ENCODE results near the gene TPK1.

TPK1 gene

DNA sequence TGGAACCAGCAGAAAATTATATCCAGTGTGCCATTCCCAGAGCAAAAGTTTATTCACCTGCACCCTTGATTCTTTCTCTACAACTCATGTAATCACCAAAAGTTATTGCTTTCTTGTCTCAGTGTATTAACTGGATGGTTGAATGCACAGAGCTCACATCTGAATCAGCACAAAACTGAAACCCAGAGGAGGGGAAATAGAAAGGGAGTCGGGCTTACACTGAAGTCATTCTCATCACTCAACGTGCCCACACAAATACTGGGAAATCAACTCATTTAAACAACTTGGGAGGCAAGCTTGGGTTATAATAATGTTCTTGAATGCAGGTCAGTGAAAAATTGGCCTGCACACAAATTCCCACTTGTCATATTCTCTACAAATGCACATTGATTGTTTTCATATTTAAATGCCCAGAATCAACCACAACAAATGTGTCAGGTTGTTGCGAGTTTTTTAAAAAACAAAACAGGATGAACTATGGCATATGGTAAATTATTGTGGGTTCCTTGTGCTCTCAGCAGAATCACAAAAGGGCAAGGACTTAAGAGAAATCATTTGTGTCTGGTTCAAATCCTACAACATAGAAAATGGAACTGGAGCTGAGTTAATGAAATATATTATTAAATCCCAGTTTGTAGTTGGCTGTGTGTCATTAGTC, 306.5 kb downstream of the TPK1 start:
- no peak overlapping the region for H3K4me2 ChIP-seq
- no peak overlapping the region for H3K4me3 ChIP-seq (IDR thresholded peaks at IDR 0.05; ENCODE audit: insufficient read depth, low read depth, low read length)
- no peak overlapping the region for H3K27ac ChIP-seq
- no peak overlapping the region for H2AFZ ChIP-seq (ENCODE audit: low read depth)
- H3K4me1 ChIP-seq (ENCODE audit: low read depth, poor library complexity, severe bottlenecking) = no peaks in the 10 kb centered on the region
- H4K20me1 ChIP-seq (ENCODE audit: insufficient read depth) = no peaks in the 10 kb centered on the region
- TF ChIP-seq, protein P1, sequence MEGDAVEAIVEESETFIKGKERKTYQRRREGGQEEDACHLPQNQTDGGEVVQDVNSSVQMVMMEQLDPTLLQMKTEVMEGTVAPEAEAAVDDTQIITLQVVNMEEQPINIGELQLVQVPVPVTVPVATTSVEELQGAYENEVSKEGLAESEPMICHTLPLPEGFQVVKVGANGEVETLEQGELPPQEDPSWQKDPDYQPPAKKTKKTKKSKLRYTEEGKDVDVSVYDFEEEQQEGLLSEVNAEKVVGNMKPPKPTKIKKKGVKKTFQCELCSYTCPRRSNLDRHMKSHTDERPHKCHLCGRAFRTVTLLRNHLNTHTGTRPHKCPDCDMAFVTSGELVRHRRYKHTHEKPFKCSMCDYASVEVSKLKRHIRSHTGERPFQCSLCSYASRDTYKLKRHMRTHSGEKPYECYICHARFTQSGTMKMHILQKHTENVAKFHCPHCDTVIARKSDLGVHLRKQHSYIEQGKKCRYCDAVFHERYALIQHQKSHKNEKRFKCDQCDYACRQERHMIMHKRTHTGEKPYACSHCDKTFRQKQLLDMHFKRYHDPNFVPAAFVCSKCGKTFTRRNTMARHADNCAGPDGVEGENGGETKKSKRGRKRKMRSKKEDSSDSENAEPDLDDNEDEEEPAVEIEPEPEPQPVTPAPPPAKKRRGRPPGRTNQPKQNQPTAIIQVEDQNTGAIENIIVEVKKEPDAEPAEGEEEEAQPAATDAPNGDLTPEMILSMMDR (conservative IDR thresholded peaks at IDR 0.05; ENCODE audit: low read depth, low read length) = no peak
- H3K9ac ChIP-seq = no peak overlapping the region
- H3K36me3 ChIP-seq (ENCODE audit: insufficient read depth) = no peaks in the 10 kb centered on the region
- H3K79me2 ChIP-seq (ENCODE audit: insufficient read depth, low read depth) = no peaks in the 10 kb centered on the region
- no peaks in the 10 kb centered on the region for H3K27me3 ChIP-seq (ENCODE audit: insufficient read depth, low read depth)

DNA sequence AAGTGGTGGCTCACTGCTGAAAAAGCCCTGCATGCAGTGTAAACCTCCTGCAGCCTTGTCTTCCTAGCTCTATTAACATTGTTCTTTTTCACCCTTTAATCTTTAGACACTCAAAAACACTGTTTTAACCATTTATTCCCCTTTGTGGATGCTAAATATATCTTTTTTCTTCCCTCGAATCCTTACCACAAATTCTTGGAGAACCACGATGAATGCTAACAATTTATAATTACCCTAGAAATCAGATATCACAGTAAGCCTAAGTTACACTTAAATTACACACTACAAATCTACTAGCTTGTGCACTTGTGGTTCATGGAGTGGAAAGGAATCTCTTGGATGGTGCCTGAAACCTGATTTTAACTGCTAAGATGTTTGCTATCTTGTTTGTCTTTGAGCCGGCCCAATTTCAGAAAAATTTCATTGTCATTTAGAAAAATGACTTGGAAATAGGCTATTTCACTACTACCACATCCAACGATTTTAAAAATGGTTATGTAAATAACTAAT, 307.3 kb downstream of the TPK1 start:
- Histone ChIP-seq H3K4me2 (no peak overlapping the region), H3K9ac (no peak overlapping the region), H3K27me3 (ENCODE audit: insufficient read depth, low read depth) (no peaks in the 10 kb centered on the region), H3K36me3 (ENCODE audit: insufficient read depth) (no peaks in the 10 kb centered on the region), H3K27ac (no peak overlapping the region), H3K79me2 (ENCODE audit: insufficient read depth, low read depth) (no peaks in the 10 kb centered on the region), H3K4me3 (IDR thresholded peaks at IDR 0.05; ENCODE audit: insufficient read depth, low read depth, low read length) (no peak overlapping the region), H2AFZ (ENCODE audit: low read depth) (no peak overlapping the region), H3K4me1 (ENCODE audit: low read depth, poor library complexity, severe bottlenecking) (no peaks in the 10 kb centered on the region), H4K20me1 (ENCODE audit: insufficient read depth) (no peaks in the 10 kb centered on the region)
- TF ChIP-seq, protein P1 (conservative IDR thresholded peaks at IDR 0.05; ENCODE audit: low read depth, low read length) = no peak

DNA sequence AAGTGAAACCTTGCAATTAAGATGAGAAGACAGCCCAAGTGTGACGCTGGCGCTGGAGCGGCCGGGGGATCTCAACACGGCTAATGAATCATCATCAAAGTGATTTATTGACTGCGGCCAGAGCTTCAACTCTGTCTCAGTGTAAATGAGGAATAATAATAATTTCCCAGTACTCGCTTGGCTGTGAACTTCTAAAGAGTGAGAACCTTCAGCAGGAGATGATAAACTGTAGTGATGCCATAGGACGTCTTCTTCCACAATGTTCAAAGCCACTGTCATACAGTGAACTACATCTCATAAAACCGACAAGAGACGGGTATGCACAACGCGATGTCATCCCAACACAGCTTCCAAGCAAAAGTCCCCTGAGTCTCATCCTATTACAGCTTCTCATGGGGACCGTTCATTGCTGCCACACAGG, 308.8 kb downstream of the TPK1 start:
- Histone ChIP-seq H3K27me3 (ENCODE audit: insufficient read depth, low read depth) (no peaks in the 10 kb centered on the region), H4K20me1 (ENCODE audit: insufficient read depth) (no peaks in the 10 kb centered on the region), H3K36me3 (ENCODE audit: insufficient read depth) (no peaks in the 10 kb centered on the region), H3K4me1 (ENCODE audit: low read depth, poor library complexity, severe bottlenecking) (no peaks in the 10 kb centered on the region), H3K4me2 (no peak overlapping the region), H3K9ac (no peak overlapping the region), H3K79me2 (ENCODE audit: insufficient read depth, low read depth) (no peaks in the 10 kb centered on the region), H3K27ac (no peak overlapping the region), H2AFZ (ENCODE audit: low read depth) (no peak overlapping the region), H3K4me3 (IDR thresholded peaks at IDR 0.05; ENCODE audit: insufficient read depth, low read depth, low read length) (no peak overlapping the region)
- TF ChIP-seq, protein P1 (conservative IDR thresholded peaks at IDR 0.05; ENCODE audit: low read depth, low read length) = no peak

DNA sequence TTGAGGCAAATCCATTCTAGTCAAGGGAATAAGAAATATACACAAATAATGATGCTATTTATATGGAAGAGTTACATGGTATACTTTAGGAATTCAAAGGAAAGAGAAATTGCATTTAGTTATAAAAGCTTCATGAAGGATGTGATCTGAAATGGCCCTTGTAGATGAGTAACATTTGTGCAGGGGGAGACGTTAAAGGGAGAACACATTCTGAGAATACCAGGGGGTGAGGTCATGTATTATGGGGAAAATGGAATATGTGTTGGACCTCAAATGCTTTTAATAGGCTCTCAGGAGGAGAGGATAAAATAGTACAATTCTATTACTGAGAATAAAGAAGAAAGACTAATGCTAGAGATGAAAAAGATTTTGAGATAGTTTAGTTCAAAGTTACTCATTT, 309.9 kb downstream of the TPK1 start:
- Histone ChIP-seq H3K4me1 (ENCODE audit: low read depth, poor library complexity, severe bottlenecking) (no peaks in the 10 kb centered on the region), H4K20me1 (ENCODE audit: insufficient read depth) (no peaks in the 10 kb centered on the region), H3K79me2 (ENCODE audit: insufficient read depth, low read depth) (no peaks in the 10 kb centered on the region), H3K4me2 (no peak overlapping the region), H3K27ac (no peak overlapping the region), H3K9ac (no peak overlapping the region), H3K4me3 (IDR thresholded peaks at IDR 0.05; ENCODE audit: insufficient read depth, low read depth, low read length) (no peak overlapping the region), H3K36me3 (ENCODE audit: insufficient read depth) (no peaks in the 10 kb centered on the region), H2AFZ (ENCODE audit: low read depth) (no peak overlapping the region), H3K27me3 (ENCODE audit: insufficient read depth, low read depth) (no peaks in the 10 kb centered on the region)
- TF ChIP-seq, protein P1 (conservative IDR thresholded peaks at IDR 0.05; ENCODE audit: low read depth, low read length) = no peak
